ENCODE data around the gene MKS1.

The MKS1 gene

DNA sequence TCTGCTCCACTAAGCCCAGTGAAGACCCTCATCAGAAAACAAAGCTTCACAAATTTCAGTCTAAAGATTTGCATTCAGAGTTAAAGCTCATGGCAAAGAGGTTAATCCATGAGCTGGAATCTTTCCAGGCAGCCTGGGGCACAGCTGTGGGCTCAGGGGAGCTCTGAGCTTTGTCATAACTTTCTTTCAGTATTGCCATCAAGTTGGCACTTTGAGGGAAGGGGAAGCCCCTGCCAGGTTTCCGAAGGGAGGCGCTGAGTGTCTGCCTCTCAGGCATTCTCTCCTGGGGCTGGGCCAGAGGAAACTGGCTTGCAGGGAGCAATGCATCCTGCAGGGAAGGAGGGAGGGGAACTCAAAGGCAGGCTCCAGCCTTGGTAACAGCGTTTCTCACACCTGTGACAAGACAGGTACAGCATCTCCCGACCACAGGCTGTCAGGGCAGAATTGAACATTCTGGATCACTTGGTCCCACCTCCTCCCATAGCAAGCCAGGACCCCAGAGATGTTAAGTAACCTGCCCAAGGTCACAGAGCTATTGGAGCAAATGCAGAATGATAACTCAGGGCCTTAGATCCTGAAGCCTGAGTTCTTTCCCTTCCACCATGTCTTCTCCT, 23.2 kb upstream of the MKS1 start:
- TF ChIP-seq, protein P1, sequence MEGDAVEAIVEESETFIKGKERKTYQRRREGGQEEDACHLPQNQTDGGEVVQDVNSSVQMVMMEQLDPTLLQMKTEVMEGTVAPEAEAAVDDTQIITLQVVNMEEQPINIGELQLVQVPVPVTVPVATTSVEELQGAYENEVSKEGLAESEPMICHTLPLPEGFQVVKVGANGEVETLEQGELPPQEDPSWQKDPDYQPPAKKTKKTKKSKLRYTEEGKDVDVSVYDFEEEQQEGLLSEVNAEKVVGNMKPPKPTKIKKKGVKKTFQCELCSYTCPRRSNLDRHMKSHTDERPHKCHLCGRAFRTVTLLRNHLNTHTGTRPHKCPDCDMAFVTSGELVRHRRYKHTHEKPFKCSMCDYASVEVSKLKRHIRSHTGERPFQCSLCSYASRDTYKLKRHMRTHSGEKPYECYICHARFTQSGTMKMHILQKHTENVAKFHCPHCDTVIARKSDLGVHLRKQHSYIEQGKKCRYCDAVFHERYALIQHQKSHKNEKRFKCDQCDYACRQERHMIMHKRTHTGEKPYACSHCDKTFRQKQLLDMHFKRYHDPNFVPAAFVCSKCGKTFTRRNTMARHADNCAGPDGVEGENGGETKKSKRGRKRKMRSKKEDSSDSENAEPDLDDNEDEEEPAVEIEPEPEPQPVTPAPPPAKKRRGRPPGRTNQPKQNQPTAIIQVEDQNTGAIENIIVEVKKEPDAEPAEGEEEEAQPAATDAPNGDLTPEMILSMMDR (IDR thresholded peaks at IDR 0.05; ENCODE audit: low read depth, low read length): no peak
- DNase-seq (ENCODE audit: extremely low read depth, low read depth): no peak

DNA sequence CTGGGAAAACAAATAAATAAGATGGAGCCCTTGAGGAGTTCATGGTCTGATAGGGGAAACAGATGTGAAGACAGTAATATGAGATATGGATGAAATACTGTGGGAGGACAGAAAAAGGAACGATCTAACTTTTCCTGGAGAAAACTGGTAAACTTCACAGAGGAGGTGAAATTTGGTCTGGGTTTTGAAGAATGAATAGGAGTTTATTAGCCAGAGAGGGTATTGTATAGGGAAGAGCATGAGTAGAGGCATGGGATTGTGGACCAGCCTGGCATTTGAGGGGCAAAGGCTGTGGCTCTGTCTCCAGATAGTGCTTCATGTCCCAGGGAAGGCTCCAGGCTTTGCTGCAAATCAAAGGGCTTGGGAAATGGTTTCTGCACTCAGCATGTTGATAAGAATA, 20.9 kb upstream of the MKS1 start:
- no peak for DNase-seq (ENCODE audit: extremely low read depth, low read depth)
- TF ChIP-seq, protein P1 (IDR thresholded peaks at IDR 0.05; ENCODE audit: low read depth, low read length): no peak

DNA sequence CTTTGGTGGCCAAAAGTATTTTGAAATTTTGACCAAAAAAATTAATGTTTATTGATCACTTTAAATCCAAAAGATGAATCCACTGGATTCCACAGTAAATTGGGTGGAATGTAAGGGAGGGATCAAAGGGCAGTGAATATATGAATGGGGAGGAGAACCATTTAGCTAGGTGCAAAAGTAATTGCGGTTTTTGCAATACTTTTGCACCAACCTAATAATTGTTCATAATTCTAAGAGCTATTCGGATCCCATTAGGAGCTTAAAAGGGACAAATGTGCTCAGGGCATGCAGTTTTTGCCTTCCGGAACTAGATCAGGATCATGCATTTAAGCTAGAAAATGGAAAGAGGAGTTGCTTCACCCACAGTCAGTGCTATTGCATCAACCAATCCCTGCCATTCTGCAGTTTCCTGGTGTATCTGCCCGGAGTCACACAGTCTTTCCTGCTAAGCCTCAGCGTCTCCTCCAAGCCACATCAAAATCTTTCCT, 19.1 kb upstream of the MKS1 start, which contains the start of gene LPO:
Gene LPO, plus strand, starts transcription at position 438 of the 488 bp plus-strand sequence. CDS start 4,396 bp downstream, outside the sequence.
- no peak for DNase-seq (ENCODE audit: extremely low read depth, low read depth)
- TF ChIP-seq, protein P1 (IDR thresholded peaks at IDR 0.05; ENCODE audit: low read depth, low read length): no peak

DNA sequence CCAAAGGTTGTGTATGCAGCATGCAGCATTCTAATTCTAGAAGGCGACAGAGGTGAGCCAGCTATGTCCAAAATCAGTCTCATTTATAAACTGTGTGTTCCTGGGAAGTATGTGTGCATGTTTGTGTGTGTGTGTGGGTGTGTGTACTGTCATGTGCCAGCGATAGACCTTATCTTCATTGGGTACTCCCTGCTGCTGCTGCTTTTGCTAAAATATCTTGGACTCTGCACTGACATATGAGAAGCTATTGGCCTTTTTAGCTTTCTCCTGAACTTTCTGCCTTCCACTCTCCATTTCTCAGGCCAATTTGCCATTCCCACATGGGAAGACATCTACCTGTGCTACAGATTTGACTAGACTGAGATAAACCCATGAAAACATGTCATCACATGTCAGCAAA, 17.3 kb upstream of the MKS1 start:
- TF ChIP-seq, protein P1 (IDR thresholded peaks at IDR 0.05; ENCODE audit: low read depth, low read length): no peak
- DNase-seq (ENCODE audit: extremely low read depth, low read depth): no peak

DNA sequence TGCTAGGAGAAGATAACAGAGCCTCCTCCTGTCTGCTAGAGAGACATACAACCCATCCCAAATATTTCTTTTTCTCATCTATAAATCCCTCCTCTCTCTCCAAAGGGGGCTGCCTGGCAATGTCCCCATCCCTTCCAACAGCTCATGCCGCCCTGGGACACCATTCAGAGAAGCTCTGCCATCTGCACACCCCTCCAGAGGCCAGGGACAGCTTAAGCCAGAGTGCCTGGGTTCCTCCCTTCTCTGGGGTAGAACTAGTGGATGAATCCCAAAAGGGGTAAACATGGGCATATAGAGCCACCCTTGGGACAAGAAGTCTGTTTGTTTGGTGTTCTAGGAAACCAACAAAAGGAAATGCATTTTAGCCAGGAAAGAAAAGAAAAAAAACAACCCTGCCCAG, 16.8 kb upstream of the MKS1 start:
- TF ChIP-seq, protein P1 (IDR thresholded peaks at IDR 0.05; ENCODE audit: low read depth, low read length): no peak
- DNase-seq (ENCODE audit: extremely low read depth, low read depth): no peak

DNA sequence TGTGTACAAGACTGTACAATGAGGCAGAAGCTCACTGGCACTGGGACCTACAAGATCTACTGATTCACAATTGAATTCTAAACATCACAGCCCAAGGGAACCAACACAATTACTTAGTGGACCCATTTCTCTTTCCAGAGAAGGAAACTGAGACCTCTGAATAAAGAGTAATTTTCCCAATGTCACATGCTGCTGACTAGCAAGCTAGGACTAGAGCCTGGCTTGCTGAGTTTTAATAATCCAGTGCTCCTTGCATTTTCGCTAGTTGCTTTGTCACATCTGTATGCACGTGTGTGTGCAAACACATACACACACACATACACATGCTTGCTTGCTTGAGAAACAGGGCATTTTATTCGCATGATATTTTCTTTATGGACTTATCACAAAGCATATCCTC, 15.5 kb upstream of the MKS1 start:
- TF ChIP-seq, protein P1 (IDR thresholded peaks at IDR 0.05; ENCODE audit: low read depth, low read length): no peak
- DNase-seq (ENCODE audit: extremely low read depth, low read depth): no peak

DNA sequence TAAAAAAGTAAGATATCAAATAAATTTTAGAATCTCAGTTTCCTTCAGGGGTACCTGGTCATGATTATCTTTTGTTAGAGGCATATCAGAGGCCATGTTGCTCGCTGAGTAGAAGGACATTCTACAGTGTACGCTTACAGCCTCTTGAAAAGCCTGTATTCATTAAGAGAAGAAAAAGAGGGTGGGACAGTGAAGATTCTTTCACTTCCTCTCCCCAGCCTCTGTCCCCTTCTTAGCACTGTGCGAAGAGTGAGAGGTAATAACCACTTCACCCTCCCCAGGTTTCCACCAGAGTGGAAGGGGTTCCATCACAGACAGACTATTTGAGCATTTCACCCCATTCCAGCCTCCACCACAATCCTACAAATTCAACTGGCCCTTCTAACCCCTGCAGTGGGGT, 14.5 kb upstream of the MKS1 start:
- no peak for DNase-seq (ENCODE audit: extremely low read depth, low read depth)
- TF ChIP-seq, protein P1 (IDR thresholded peaks at IDR 0.05; ENCODE audit: low read depth, low read length): no peak

Data from AG09319 (cell line).